GM12878 (cell line): ENCODE measurements around the gene MMD2. TPM values are rescaled to one million over a fixed set of nuclear protein-coding genes. Genes with fewer than 3 reads are reported as not detected.

Source experiments
- ATAC-seq: fragments of 200-7000 bp; cut with Tn5 transposase; 3 replicates; pipeline ENCODE4 v1.9.1; 2020; ENCODE audit warnings: mild to moderate bottlenecking, moderate library complexity
- BruUV-seq: library from RNA; stranded (reverse); fragments of 400-500 nt; replicated peaks from 2 replicates; lab custom pipeline; 2021; lab: Mats Ljungman, UMichigan
- CTCF ChIA-PET: fragments of 300-600 bp; sonication (Branson Sonifier 250); formaldehyde crosslinking; extraction: SDS; loops from one replicate; lab custom pipeline; 2021; ENCODE audit warnings: inconsistent platforms; lab: Yijun Ruan, JAX
- POLR2A ChIA-PET: fragments of 350-600 bp; formaldehyde crosslinking; extraction: SDS; loops from one replicate; lab custom pipeline; 2021; ENCODE audit warnings: inconsistent platforms; lab: Charles Lee
- RAD21 ChIA-PET: fragments of 300-600 bp; sonication (Branson Sonifier 250); formaldehyde crosslinking; loops from one replicate; lab custom pipeline; 2023; ENCODE audit warnings: antibody characterized with exemption; ENCODE audit not compliant: unreplicated experiment; lab: Charles Lee
- SMC1A ChIA-PET: fragments of 300-600 bp; sonication (Branson Sonifier 250); formaldehyde crosslinking; loops from one replicate; lab custom pipeline; 2023; ENCODE audit not compliant: unreplicated experiment, uncharacterized antibody; lab: Charles Lee
- DNase-seq: peaks from one replicate; pipeline ENCODE4 v3.0.0-alpha.2; 2011; ENCODE audit warnings: low read depth, low spot score
- FAIRE-seq: peaks from 3 replicates; lab custom pipeline; 2011; peaks lifted over from hg19 to GRCh38; lab: Jason Lieb, UNC
- H2AFZ ChIP-seq: 2 replicates; pipeline ENCODE4 v1.6.0; 2011; ENCODE audit warnings: low read depth, low read length, control low read depth; ENCODE audit not compliant: control insufficient read depth
- H3K27ac ChIP-seq: 2 replicates; pipeline ENCODE4 v1.5.1; 2011; ENCODE audit warnings: control low read depth; ENCODE audit not compliant: control insufficient read depth, insufficient read depth
- H3K27me3 ChIP-seq, 2 experiments: replicated peaks in 1 of 2; 2 replicates each; pipeline versions ENCODE4 v1.6.0 to v1.6.1; 2011; ENCODE audit warnings: low read length in 1 of 2; ENCODE audit not compliant: control insufficient read depth in 2 of 2, insufficient read depth in 2 of 2
- H3K36me3 ChIP-seq, 2 experiments: 2 replicates each; pipeline ENCODE4 v1.5.1; 2011; ENCODE audit warnings: low read length in 1 of 2; ENCODE audit not compliant: control insufficient read depth in 2 of 2, insufficient read depth in 2 of 2
- H3K4me1 ChIP-seq: 2 replicates; pipeline ENCODE4 v1.6.1; 2011; ENCODE audit warnings: mild to moderate bottlenecking, low read length, moderate library complexity, mixed read lengths; ENCODE audit not compliant: control insufficient read depth, insufficient read depth
- H3K4me2 ChIP-seq: 2 replicates; pipeline ENCODE4 v1.6.0; 2011; ENCODE audit warnings: control low read depth; ENCODE audit not compliant: control insufficient read depth, insufficient read depth
- H3K4me3 ChIP-seq: fragments of 200-600 bp; sonication (generic); 2 replicates; pipeline ENCODE4 v1.5.1; 2016
- H3K79me2 ChIP-seq: 2 replicates; pipeline ENCODE4 v1.6.0; 2011; ENCODE audit warnings: low read length; ENCODE audit not compliant: control insufficient read depth, insufficient read depth
- H3K9ac ChIP-seq: 2 replicates; pipeline ENCODE4 v1.8.0; 2011; ENCODE audit warnings: low read length, control low read depth, mixed read lengths; ENCODE audit not compliant: control insufficient read depth, insufficient read depth
- H3K9me3 ChIP-seq: replicated peaks from 3 replicates; pipeline ENCODE4 v1.5.1; 2011; ENCODE audit warnings: mild to moderate bottlenecking, low read length; ENCODE audit not compliant: control insufficient read depth, insufficient read depth
- H4K20me1 ChIP-seq: 2 replicates; pipeline ENCODE4 v1.6.0; 2011; ENCODE audit not compliant: control insufficient read depth, insufficient read depth
- CBX3 ChIP-seq: fragments of 200-600 bp; sonication (generic); IDR thresholded peaks from 2 replicates; pipeline ENCODE4 v1.6.1; 2016; ENCODE audit warnings: low read depth, borderline replicate concordance
- EED ChIP-seq: sonication (generic); IDR thresholded peaks from 2 replicates; pipeline ENCODE4 v1.6.1; 2016; ENCODE audit warnings: antibody characterized with exemption, low read depth
- HCFC1 ChIP-seq: fragments of 150-350 bp; IDR thresholded peaks from 2 replicates; pipeline ENCODE4 v1.6.1; 2014; ENCODE audit warnings: low read length
- HDAC6 ChIP-seq: fragments of 200-600 bp; sonication (generic); IDR thresholded peaks from one replicate; pipeline ENCODE4 v1.8.0; 2017; ENCODE audit warnings: antibody characterized with exemption; ENCODE audit not compliant: unreplicated experiment
- IKZF2 ChIP-seq, 2 experiments: fragments of 450-650 bp; IDR thresholded peaks; 2 replicates each; pipeline ENCODE4 v1.6.1; 2017; ENCODE audit warnings: mild to moderate bottlenecking in 2 of 2, moderate library complexity in 2 of 2
- PAX8 ChIP-seq: fragments of 450-650 bp; IDR thresholded peaks from 2 replicates; pipeline ENCODE4 v1.6.1; 2017; ENCODE audit warnings: mild to moderate bottlenecking, moderate library complexity
- RCOR1 ChIP-seq: conservative IDR thresholded peaks from 2 replicates; pipeline ENCODE4 v1.6.1; 2012; ENCODE audit warnings: low read depth, low read length, improper control_type of control experiment
- STAT3 ChIP-seq: IDR thresholded peaks from 2 replicates; pipeline ENCODE4 v1.6.1; 2011; ENCODE audit warnings: low read depth, low read length, improper control_type of control experiment
- TARDBP ChIP-seq: IDR thresholded peaks from 2 replicates; pipeline ENCODE4 v1.6.1; 2016; ENCODE audit warnings: borderline replicate concordance
- WGBS: methylation state at CpG from one replicate; pipeline ENCODE4 v1.1.6; 2016; ENCODE audit warnings: low lambda C conversion rate; ENCODE audit not compliant: insufficient replicate concordance, insufficient coverage; ENCODE audit errors: missing lambda C conversion rate; 5-methylcytosine and 5-hydroxymethylcytosine counted together
- in situ Hi-C: fragments of 300-500 bp; cut with MboI; formaldehyde crosslinking; loops from 9 replicates; pipeline ENCODE4 v1.14.3; 2018; ENCODE audit warnings: mixed read lengths
- intact Hi-C: fragments of 100-400 bp; cut with micrococcal nuclease; formaldehyde crosslinking; loops from one replicate; pipeline ENCODE4 v1.14.2; 2022; ENCODE audit not compliant: unreplicated experiment
- polyA plus RNA-seq, 11 experiments: library from polyadenylated mRNA; depleted of rRNA in 4 of 11; unstranded in 6 of 11; stranded (reverse) in 5 of 11; fragments of >200 nt; fragmentation: Nextera tagmentation in 4 of 11; fragmentation: Illumina TruSeq in 1 of 11; extraction: Ambion mirVana in 4 of 11; extraction: Trizol in 1 of 11; gene quantifications; 1 replicate in 1 of 11; 2 replicates in 10 of 11; pipeline versions ENCODE4 v1.2.1 to v1.2.3, GENCODE V29; 2011 to 2016; ENCODE audit warnings: inconsistent platforms in 2 of 11, missing spikeins in 2 of 11, low read depth in 1 of 11
- total RNA-seq, 4 experiments: library from RNA; depleted of rRNA in 3 of 4; stranded (reverse); fragments of >200 nt in 3 of 4; fragmentation: Illumina TruSeq in 1 of 4; extraction: Trizol in 1 of 4; gene quantifications; 2 replicates each; pipeline versions ENCODE4 v1.2.1 to v1.2.3, GENCODE V29; 2013 to 2021
- TF ChIP-seq, protein P1 (sequence below): fragments of 450-650 bp; conservative IDR thresholded peaks from 2 replicates; pipeline ENCODE4 v1.6.1; 2017; ENCODE audit warnings: mild to moderate bottlenecking, moderate library complexity
- TF ChIP-seq, protein P2 (sequence below): fragments of 450-650 bp; IDR thresholded peaks from 2 replicates; pipeline ENCODE4 v1.6.1; 2016; ENCODE audit warnings: mild to moderate bottlenecking, moderate library complexity, borderline replicate concordance
- TF ChIP-seq, protein P3 (sequence below): IDR thresholded peaks from 2 replicates; pipeline ENCODE4 v1.6.1; 2012; ENCODE audit warnings: low read depth, low read length, improper control_type of control experiment

MMD2 gene
- total and polyA plus RNA-seq, 10 of the 15 experiments (the other 5 are each of a cell fraction or from before 2014, with no cell fraction given), result not detected

DNA sequence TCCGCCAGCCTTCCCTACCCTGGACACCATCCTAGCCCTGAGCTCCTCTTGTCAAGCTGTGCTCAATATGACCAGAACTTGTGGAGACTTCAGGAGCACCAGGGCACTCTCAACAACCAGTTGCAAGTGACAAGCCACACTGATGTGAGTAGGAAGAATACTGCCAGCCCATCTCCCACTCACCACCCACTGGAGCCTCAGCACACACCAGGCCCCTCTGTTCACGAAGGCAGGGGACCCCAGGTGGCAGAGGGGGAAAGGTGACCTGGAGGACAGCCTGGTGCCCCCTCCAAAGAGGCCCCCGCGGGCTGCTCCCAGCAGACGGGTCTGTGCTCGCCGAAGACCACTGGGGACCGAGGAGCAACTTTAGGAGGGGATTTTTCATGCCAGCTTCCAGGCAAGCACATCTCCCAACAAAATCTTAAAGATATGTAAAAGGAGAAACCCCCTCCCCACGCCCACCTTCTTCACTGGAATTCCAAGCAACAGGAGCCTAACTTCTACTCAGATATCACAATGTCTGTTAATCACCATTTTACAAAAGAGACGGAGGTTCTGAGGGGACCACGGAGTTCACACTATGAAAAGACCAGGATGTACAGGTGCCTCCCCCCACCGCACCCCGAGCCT, 1.0 kb downstream of the MMD2 start (continued):
- TF ChIP-seq, protein P1, sequence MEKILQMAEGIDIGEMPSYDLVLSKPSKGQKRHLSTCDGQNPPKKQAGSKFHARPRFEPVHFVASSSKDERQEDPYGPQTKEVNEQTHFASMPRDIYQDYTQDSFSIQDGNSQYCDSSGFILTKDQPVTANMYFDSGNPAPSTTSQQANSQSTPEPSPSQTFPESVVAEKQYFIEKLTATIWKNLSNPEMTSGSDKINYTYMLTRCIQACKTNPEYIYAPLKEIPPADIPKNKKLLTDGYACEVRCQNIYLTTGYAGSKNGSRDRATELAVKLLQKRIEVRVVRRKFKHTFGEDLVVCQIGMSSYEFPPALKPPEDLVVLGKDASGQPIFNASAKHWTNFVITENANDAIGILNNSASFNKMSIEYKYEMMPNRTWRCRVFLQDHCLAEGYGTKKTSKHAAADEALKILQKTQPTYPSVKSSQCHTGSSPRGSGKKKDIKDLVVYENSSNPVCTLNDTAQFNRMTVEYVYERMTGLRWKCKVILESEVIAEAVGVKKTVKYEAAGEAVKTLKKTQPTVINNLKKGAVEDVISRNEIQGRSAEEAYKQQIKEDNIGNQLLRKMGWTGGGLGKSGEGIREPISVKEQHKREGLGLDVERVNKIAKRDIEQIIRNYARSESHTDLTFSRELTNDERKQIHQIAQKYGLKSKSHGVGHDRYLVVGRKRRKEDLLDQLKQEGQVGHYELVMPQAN, result no peak
- TF ChIP-seq TARDBP (no peak), CBX3 (no peak), IKZF2 (IDR thresholded peaks at IDR 0.05) (no peak), EED (no peak)

DNA sequence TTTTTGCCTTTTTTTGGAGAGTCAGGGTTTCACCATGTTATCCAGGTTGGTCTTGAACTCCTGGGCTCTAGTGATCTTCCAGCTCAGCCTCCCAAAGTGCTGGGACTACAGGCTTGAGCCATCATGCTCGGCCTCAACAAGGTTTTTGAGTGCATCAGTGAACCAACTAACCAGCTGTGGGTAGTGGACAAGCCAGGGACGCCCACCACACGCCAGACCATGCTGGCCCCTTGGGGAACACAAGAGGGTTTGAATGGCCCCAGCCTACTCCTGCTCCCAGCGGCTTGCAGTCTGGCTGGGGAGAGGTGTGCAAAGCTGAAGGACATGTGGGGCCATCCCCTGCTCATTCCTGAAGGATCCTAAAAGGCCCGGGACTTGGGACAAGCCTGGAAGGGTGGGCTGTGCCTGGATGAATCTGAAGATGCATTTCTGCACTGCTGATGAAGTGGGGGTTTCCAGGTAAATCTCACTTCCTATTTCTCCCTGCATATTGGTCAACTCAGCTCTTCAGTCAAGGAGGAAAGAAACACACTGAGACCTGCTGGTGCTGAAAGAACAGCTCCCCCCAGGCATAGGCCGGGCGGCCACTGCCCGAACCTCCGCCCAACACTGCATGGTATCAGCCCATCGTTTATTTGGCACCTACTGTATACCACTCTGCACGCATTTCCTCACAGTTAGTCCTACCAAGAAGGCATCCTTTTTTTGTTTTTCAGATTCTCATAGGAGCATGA, 6.9 kb downstream of the MMD2 start:
- no peaks in the 10 kb centered on the region for H3K79me2 ChIP-seq
- ChIA-PET RAD21 (interaction anchor here (0.8 kb wide), 1 partner anchor 22 kb away, joined by 3 read pairs; no protein-coding TSS in a partner anchor), SMC1A (no interaction called here), CTCF (interaction anchor here (1.3 kb wide), 1 partner anchor 22 kb away, joined by 4 read pairs; no protein-coding TSS in a partner anchor), POLR2A (no interaction called here)
- WGBS, result under 1% methylated on average over 11 of the region's 11 CpGs
- no peaks in the 10 kb centered on the region for H3K27me3 ChIP-seq
- no peak overlapping the region for H3K4me3 ChIP-seq
- no TSS peak for BruUV-seq
- H3K4me1 ChIP-seq, result no peaks in the 10 kb centered on the region
- no peak overlapping the region for H3K27ac ChIP-seq
- in situ Hi-C loops, result no loop called here
- H3K9ac ChIP-seq, result no peak overlapping the region
- peak; percentile 44 for FAIRE-seq
- DNase-seq, result peak; percentile 13
- H3K36me3 ChIP-seq, result no peaks in the 10 kb centered on the region
- H2AFZ ChIP-seq, result no peak overlapping the region
- peak; percentile 98 for ATAC-seq
- H3K4me2 ChIP-seq, result no peak overlapping the region
- no peaks in the 10 kb centered on the region for H3K9me3 ChIP-seq
- intact Hi-C loops, result no loop called here
- no peaks in the 10 kb centered on the region for H4K20me1 ChIP-seq
- TF ChIP-seq STAT3 (no peak), RCOR1 (0 out of 2 replicates have a peak, but pooled peaks have one; percentile 50), PAX8 (no peak), HCFC1 (no peak), HDAC6 (no peak)
- TF ChIP-seq, protein P2, sequence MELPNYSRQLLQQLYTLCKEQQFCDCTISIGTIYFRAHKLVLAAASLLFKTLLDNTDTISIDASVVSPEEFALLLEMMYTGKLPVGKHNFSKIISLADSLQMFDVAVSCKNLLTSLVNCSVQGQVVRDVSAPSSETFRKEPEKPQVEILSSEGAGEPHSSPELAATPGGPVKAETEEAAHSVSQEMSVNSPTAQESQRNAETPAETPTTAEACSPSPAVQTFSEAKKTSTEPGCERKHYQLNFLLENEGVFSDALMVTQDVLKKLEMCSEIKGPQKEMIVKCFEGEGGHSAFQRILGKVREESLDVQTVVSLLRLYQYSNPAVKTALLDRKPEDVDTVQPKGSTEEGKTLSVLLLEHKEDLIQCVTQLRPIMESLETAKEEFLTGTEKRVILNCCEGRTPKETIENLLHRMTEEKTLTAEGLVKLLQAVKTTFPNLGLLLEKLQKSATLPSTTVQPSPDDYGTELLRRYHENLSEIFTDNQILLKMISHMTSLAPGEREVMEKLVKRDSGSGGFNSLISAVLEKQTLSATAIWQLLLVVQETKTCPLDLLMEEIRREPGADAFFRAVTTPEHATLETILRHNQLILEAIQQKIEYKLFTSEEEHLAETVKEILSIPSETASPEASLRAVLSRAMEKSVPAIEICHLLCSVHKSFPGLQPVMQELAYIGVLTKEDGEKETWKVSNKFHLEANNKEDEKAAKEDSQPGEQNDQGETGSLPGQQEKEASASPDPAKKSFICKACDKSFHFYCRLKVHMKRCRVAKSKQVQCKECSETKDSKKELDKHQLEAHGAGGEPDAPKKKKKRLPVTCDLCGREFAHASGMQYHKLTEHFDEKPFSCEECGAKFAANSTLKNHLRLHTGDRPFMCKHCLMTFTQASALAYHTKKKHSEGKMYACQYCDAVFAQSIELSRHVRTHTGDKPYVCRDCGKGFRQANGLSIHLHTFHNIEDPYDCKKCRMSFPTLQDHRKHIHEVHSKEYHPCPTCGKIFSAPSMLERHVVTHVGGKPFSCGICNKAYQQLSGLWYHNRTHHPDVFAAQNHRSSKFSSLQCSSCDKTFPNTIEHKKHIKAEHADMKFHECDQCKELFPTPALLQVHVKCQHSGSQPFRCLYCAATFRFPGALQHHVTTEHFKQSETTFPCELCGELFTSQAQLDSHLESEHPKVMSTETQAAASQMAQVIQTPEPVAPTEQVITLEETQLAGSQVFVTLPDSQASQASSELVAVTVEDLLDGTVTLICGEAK, result no peak
- TF ChIP-seq, protein P3, sequence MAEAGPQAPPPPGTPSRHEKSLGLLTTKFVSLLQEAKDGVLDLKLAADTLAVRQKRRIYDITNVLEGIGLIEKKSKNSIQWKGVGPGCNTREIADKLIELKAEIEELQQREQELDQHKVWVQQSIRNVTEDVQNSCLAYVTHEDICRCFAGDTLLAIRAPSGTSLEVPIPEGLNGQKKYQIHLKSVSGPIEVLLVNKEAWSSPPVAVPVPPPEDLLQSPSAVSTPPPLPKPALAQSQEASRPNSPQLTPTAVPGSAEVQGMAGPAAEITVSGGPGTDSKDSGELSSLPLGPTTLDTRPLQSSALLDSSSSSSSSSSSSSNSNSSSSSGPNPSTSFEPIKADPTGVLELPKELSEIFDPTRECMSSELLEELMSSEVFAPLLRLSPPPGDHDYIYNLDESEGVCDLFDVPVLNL, result no peak
